KMS-11 (cell line): ENCODE measurements around the gene ARL5C.
A peak's percentile ranks its signal among the peaks of the same experiment; 100 is the strongest.

ENCODE experiments used
- H2AFZ ChIP-seq: fragments of 200-600 bp; sonication (generic); 2 replicates; pipeline ENCODE4 v1.6.1; 2016; ENCODE audit warnings: antibody characterized with exemption, mixed run types, low read depth
- H3K27ac ChIP-seq: fragments of 200-600 bp; sonication (generic); 2 replicates; pipeline ENCODE4 v1.6.1; 2016; ENCODE audit warnings: mild to moderate bottlenecking, mixed run types
- H3K27me3 ChIP-seq: fragments of 200-600 bp; sonication (generic); 2 replicates; pipeline ENCODE4 v1.6.1; 2017; ENCODE audit warnings: mild to moderate bottlenecking, low read depth, mixed run types, moderate library complexity; ENCODE audit not compliant: insufficient read depth
- H3K36me3 ChIP-seq: fragments of 200-600 bp; sonication (generic); 2 replicates; pipeline ENCODE4 v1.6.1; 2017; ENCODE audit warnings: mild to moderate bottlenecking, mixed run types; ENCODE audit not compliant: insufficient read depth
- H3K4me1 ChIP-seq: fragments of 200-600 bp; sonication (generic); 2 replicates; pipeline ENCODE4 v1.6.1; 2016; ENCODE audit warnings: mild to moderate bottlenecking, low read depth, mixed run types; ENCODE audit not compliant: poor library complexity, severe bottlenecking
- H3K4me2 ChIP-seq: fragments of 200-600 bp; sonication (generic); 2 replicates; pipeline ENCODE4 v1.7.0; 2016; ENCODE audit warnings: mild to moderate bottlenecking, mixed run types
- H3K4me3 ChIP-seq: fragments of 200-600 bp; sonication (generic); IDR thresholded peaks from 2 replicates; pipeline ENCODE4 v1.6.1; 2017; ENCODE audit warnings: low read depth, low read length, mixed read lengths; ENCODE audit not compliant: insufficient read depth
- H3K79me2 ChIP-seq: fragments of 200-600 bp; sonication (generic); 2 replicates; pipeline ENCODE4 v1.6.1; 2016; ENCODE audit warnings: low read depth, mixed run types; ENCODE audit not compliant: insufficient read depth
- H3K9ac ChIP-seq: fragments of 200-600 bp; sonication (generic); 2 replicates; pipeline ENCODE4 v1.6.1; 2016; ENCODE audit warnings: mild to moderate bottlenecking, mixed run types
- H4K20me1 ChIP-seq: fragments of 200-600 bp; sonication (generic); 2 replicates; pipeline ENCODE4 v1.6.1; 2016; ENCODE audit warnings: mild to moderate bottlenecking, mixed run types; ENCODE audit not compliant: insufficient read depth
- TF ChIP-seq, protein P1 (sequence below): fragments of 200-600 bp; sonication (generic); conservative IDR thresholded peaks from 2 replicates; pipeline ENCODE4 v1.6.1; 2017; ENCODE audit warnings: low read depth, mild to moderate bottlenecking, antibody characterized with exemption, low read length, moderate library complexity, mixed read lengths

Gene ARL5C

DNA sequence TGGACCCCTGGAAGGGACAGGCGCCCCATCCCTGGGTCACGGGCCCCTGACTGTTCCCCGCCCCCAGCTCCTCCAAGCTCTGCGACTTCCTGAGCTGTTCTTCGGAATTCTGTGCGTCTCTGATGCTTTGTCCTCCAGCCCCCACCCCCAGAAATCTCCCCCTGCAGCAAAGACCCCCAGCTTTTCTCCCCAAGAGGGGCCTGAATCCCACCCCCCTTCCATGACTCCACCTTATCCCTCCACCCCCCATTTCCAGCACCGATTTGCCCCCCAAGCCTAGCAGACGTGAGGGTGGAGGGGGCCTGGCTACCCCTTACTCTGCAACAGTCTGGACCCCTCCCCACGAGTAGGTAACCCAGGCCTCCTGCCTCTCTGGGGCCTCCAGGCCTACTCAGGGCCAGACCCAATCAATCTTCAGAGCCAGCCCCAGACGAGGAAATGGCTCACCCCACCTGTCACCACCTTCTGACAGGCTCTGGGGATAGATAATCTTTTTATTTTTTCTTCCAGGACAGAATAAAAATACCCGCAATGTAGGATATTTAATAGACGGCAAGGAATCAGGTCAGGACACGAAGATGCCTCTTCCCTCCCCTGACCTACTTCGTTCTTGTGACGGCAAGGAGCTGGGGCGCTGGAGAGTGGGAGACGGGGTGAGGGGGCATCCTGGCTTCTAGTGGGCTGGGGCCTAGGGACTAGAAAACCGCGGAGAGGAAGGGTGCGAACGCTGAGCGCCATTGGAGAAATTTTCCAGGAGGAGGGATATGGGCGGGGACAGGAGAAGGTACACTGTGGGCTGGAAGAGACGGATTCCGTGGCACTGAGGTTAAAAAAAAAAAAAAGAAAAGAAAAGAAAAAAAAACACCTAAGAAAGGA lies 13.8 kb downstream of the ARL5C start:
- peaks cover 9% of the 10 kb centered on the region; the same call in 1 of the 2 replicates for H3K27me3 ChIP-seq
- no peaks in the 10 kb centered on the region for H4K20me1 ChIP-seq
- H3K36me3 ChIP-seq, result no peaks in the 10 kb centered on the region
- no peaks in the 10 kb centered on the region for H3K79me2 ChIP-seq
- TF ChIP-seq, protein P1, sequence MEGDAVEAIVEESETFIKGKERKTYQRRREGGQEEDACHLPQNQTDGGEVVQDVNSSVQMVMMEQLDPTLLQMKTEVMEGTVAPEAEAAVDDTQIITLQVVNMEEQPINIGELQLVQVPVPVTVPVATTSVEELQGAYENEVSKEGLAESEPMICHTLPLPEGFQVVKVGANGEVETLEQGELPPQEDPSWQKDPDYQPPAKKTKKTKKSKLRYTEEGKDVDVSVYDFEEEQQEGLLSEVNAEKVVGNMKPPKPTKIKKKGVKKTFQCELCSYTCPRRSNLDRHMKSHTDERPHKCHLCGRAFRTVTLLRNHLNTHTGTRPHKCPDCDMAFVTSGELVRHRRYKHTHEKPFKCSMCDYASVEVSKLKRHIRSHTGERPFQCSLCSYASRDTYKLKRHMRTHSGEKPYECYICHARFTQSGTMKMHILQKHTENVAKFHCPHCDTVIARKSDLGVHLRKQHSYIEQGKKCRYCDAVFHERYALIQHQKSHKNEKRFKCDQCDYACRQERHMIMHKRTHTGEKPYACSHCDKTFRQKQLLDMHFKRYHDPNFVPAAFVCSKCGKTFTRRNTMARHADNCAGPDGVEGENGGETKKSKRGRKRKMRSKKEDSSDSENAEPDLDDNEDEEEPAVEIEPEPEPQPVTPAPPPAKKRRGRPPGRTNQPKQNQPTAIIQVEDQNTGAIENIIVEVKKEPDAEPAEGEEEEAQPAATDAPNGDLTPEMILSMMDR, result no peak
- peak overlapping the region; percentile 51; the same call in 1 of the 2 replicates for H3K27ac ChIP-seq
- peak overlapping the region; percentile 73 for H2AFZ ChIP-seq
- H3K9ac ChIP-seq, result peak overlapping the region; percentile 53; the same call in 1 of the 2 replicates
- H3K4me2 ChIP-seq, result peak overlapping the region; percentile 52
- peaks cover 11% of the 10 kb centered on the region for H3K4me1 ChIP-seq
- H3K4me3 ChIP-seq, result no peak overlapping the region

DNA sequence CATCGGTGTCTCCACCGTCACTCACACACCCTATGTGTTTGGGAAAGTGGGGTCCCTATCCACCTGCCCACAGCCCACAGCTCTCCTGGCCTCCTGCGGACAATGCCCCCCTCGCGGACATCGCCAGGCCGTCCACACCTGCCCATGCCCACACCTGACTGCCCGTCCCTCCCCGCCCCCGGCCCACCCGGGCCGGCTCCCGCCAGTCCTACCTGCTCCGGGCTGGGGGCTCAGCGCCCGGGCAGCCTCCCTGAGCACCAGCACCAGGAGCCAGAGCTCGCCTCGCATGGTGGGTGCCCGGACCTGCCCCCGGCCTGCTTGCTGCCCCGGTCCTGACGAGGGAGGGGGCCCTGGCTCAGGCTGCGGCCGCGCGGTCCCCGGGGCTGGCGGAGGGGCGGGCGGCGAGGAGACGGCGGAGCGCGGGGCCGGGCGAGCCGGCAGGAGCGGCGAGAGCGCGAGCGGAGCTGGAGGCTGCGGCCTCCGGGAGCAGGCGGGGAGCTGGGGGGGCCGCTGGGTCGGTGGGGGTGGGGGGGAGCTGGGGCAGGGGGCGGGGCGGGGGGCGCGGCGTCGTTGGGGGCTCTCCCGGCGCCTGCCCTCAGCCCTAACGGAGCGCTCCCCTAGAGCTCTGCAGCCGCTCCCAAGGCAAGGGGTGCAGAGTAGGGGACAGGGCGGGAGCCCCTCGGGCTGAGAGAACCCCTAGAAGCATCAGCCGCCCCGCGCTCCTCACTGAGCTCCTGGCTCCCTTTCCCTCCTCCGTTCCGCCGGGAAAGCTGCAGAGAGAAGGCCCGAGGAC lies 14.6 kb downstream of the ARL5C start, which contains the start of gene PLXDC1:
Gene PLXDC1 (minus strand): TSS at position 488 of the 793 bp plus-strand sequence. CDS start 200 bp downstream, at position 288.
- H3K27ac ChIP-seq, result no peak within 1 kb of the TSS
- H3K79me2 ChIP-seq, result no peaks in the 10 kb centered on the region
- H3K9ac ChIP-seq, result peak within 1 kb of the TSS; percentile 53; the same call in 1 of the 2 replicates
- no peaks in the 10 kb centered on the region for H3K36me3 ChIP-seq
- peaks cover 9% of the 10 kb centered on the region; the same call in 1 of the 2 replicates for H3K27me3 ChIP-seq
- H3K4me2 ChIP-seq, result peak within 1 kb of the TSS; percentile 52
- TF ChIP-seq, protein P1, result no peak
- H3K4me1 ChIP-seq, result peaks cover 11% of the 10 kb centered on the region
- H2AFZ ChIP-seq, result peak within 1 kb of the TSS; percentile 73
- H4K20me1 ChIP-seq, result no peaks in the 10 kb centered on the region
- H3K4me3 ChIP-seq, result no peak within 1 kb of the TSS

DNA sequence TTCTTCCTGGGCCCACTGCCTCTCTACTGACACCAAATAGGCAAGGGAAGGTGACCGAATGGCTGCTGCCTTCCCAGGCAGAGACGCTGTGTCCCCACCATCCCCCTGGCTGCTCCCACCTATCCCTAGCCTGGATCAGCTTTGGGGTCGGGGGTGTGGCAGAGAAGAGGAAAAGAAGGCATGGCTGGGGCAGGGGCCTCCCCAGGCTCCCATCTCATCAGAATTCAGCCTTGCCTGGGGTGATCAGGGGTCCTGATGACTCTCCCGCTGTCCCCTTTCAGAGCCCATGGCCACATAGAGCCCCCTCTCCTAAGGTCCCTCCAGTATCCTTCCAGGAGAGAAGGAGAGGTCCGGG lies 15.2 kb downstream of the ARL5C start:
- Histone ChIP-seq H3K36me3 (no peaks in the 10 kb centered on the region), H3K4me2 (no peak overlapping the region), H2AFZ (no peak overlapping the region), H4K20me1 (no peaks in the 10 kb centered on the region), H3K27me3 (peaks cover 9% of the 10 kb centered on the region; the same call in 1 of the 2 replicates), H3K27ac (no peak overlapping the region), H3K4me3 (no peak overlapping the region), H3K4me1 (peaks cover 11% of the 10 kb centered on the region), H3K9ac (no peak overlapping the region), H3K79me2 (no peaks in the 10 kb centered on the region)
- TF ChIP-seq, protein P1, result no peak

DNA sequence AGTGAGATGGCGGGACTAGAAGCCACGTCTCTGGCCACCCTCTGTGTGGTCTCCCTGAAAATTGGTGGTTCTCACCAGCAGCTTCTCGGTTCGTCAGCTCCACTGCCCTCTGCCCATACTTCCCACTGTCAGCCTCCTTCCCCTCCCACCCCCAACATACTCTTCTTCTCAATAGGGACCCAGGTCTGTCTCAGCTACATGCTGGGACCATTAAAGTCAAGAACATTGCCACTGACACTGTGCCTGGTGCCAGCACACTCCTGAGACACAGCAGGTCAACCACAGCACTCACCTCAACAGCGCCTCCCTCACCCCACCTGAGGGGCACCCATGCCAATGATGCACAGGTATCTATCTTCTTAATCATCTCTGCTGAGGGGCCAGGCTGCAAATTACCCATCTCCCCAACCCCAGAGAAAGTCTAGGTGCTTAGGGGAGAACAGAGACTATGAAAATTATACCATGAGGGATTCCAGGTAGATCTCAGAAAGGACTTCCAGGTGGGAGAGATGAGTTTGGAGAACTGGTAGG lies 15.8 kb downstream of the ARL5C start:
- Histone ChIP-seq H3K4me1 (peaks cover 10% of the 10 kb centered on the region), H3K36me3 (no peaks in the 10 kb centered on the region), H3K27me3 (peaks cover 9% of the 10 kb centered on the region; the same call in 1 of the 2 replicates), H3K4me3 (no peak overlapping the region), H3K9ac (no peak overlapping the region), H3K27ac (no peak overlapping the region), H3K4me2 (no peak overlapping the region), H4K20me1 (no peaks in the 10 kb centered on the region), H3K79me2 (no peaks in the 10 kb centered on the region), H2AFZ (no peak overlapping the region)
- TF ChIP-seq, protein P1, result no peak
